Measurements from ENCODE around the gene OLIG2. TPM values are rescaled to one million over a fixed set of nuclear protein-coding genes. Genes with fewer than 3 reads are reported as not detected.

Gene OLIG2
- total RNA-seq, 1 donor from 2014 or later = 21.4 TPM

DNA sequence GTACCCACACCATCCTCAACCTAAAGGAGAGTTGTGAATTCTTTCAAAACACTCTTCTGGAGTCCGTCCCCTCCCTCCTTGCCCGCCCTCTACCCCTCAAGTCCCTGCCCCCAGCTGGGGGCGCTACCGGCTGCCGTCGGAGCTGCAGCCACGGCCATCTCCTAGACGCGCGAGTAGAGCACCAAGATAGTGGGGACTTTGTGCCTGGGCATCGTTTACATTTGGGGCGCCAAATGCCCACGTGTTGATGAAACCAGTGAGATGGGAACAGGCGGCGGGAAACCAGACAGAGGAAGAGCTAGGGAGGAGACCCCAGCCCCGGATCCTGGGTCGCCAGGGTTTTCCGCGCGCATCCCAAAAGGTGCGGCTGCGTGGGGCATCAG lies 638 bp upstream of the OLIG2 start:
- TF ChIP-seq, protein P1, sequence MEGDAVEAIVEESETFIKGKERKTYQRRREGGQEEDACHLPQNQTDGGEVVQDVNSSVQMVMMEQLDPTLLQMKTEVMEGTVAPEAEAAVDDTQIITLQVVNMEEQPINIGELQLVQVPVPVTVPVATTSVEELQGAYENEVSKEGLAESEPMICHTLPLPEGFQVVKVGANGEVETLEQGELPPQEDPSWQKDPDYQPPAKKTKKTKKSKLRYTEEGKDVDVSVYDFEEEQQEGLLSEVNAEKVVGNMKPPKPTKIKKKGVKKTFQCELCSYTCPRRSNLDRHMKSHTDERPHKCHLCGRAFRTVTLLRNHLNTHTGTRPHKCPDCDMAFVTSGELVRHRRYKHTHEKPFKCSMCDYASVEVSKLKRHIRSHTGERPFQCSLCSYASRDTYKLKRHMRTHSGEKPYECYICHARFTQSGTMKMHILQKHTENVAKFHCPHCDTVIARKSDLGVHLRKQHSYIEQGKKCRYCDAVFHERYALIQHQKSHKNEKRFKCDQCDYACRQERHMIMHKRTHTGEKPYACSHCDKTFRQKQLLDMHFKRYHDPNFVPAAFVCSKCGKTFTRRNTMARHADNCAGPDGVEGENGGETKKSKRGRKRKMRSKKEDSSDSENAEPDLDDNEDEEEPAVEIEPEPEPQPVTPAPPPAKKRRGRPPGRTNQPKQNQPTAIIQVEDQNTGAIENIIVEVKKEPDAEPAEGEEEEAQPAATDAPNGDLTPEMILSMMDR (IDR thresholded peaks at IDR 0.05; ENCODE audit: partially characterized antibody, unreplicated experiment) = peak; percentile 49
- Mint-ChIP-seq H3K4me3 (ENCODE audit: unreplicated experiment) (peak overlapping the region; percentile 92), H3K36me3 (ENCODE audit: unreplicated experiment) (no peaks in the 10 kb centered on the region), H3K27ac (ENCODE audit: unreplicated experiment) (no peak overlapping the region), H3K4me1 (ENCODE audit: low read depth, unreplicated experiment) (peaks cover 24% of the 10 kb centered on the region), H3K9me3 (ENCODE audit: unreplicated experiment) (peaks cover 30% of the 10 kb centered on the region), H3K27me3 (ENCODE audit: unreplicated experiment) (peaks cover 32% of the 10 kb centered on the region)
- DNase-seq = peak; percentile 78

DNA sequence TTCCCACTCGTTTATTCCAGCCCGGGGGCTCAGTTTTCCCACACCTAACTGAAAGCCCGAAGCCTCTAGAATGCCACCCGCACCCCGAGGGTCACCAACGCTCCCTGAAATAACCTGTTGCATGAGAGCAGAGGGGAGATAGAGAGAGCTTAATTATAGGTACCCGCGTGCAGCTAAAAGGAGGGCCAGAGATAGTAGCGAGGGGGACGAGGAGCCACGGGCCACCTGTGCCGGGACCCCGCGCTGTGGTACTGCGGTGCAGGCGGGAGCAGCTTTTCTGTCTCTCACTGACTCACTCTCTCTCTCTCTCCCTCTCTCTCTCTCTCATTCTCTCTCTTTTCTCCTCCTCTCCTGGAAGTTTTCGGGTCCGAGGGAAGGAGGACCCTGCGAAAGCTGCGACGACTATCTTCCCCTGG lies 716 bp downstream of the OLIG2 start:
- Mint-ChIP-seq H3K36me3 (ENCODE audit: unreplicated experiment) (no peaks in the 10 kb centered on the region), H3K27me3 (ENCODE audit: unreplicated experiment) (peaks cover 28% of the 10 kb centered on the region), H3K4me3 (ENCODE audit: unreplicated experiment) (peak overlapping the region; percentile 92), H3K9me3 (ENCODE audit: unreplicated experiment) (peaks cover 30% of the 10 kb centered on the region), H3K4me1 (ENCODE audit: low read depth, unreplicated experiment) (peaks cover 24% of the 10 kb centered on the region), H3K27ac (ENCODE audit: unreplicated experiment) (peak overlapping the region; percentile 90)
- TF ChIP-seq, protein P1 (IDR thresholded peaks at IDR 0.05; ENCODE audit: partially characterized antibody, unreplicated experiment) = no peak
- DNase-seq = no peak

DNA sequence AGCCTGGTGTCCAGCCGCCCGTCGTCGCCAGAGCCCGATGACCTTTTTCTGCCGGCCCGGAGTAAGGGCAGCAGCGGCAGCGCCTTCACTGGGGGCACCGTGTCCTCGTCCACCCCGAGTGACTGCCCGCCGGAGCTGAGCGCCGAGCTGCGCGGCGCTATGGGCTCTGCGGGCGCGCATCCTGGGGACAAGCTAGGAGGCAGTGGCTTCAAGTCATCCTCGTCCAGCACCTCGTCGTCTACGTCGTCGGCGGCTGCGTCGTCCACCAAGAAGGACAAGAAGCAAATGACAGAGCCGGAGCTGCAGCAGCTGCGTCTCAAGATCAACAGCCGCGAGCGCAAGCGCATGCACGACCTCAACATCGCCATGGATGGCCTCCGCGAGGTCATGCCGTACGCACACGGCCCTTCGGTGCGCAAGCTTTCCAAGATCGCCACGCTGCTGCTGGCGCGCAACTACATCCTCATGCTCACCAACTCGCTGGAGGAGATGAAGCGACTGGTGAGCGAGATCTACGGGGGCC lies 1.2 kb downstream of the OLIG2 start:
- Mint-ChIP-seq H3K27ac (ENCODE audit: unreplicated experiment) (peak overlapping the region; percentile 90), H3K9me3 (ENCODE audit: unreplicated experiment) (peaks cover 26% of the 10 kb centered on the region), H3K4me3 (ENCODE audit: unreplicated experiment) (peak overlapping the region; percentile 92), H3K27me3 (ENCODE audit: unreplicated experiment) (peaks cover 29% of the 10 kb centered on the region), H3K36me3 (ENCODE audit: unreplicated experiment) (no peaks in the 10 kb centered on the region), H3K4me1 (ENCODE audit: low read depth, unreplicated experiment) (peaks cover 24% of the 10 kb centered on the region)
- TF ChIP-seq, protein P1 (IDR thresholded peaks at IDR 0.05; ENCODE audit: partially characterized antibody, unreplicated experiment) = no peak
- peak; percentile 48 for DNase-seq

DNA sequence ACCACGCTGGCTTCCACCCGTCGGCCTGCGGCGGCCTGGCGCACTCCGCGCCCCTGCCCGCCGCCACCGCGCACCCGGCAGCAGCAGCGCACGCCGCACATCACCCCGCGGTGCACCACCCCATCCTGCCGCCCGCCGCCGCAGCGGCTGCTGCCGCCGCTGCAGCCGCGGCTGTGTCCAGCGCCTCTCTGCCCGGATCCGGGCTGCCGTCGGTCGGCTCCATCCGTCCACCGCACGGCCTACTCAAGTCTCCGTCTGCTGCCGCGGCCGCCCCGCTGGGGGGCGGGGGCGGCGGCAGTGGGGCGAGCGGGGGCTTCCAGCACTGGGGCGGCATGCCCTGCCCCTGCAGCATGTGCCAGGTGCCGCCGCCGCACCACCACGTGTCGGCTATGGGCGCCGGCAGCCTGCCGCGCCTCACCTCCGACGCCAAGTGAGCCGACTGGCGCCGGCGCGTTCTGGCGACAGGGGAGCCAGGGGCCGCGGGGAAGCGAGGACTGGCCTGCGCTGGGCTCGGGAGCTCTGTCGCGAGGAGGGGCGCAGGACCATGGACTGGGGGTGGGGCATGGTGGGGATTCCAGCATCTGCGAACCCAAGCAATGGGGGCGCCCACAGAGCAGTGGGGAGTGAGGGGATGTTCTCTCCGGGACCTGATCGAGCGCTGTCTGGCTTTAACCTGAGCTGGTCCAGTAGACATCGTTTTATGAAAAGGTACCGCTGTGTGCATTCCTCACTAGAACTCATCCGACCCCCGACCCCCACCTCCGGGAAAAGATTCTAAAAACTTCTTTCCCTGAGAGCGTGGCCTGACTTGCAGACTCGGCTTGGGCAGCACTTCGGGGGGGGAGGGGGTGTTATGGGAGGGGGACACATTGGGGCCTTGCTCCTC lies 1.9 kb downstream of the OLIG2 start:
- Mint-ChIP-seq H3K36me3 (ENCODE audit: unreplicated experiment) (no peaks in the 10 kb centered on the region), H3K4me3 (ENCODE audit: unreplicated experiment) (peak overlapping the region; percentile 83), H3K4me1 (ENCODE audit: low read depth, unreplicated experiment) (peaks cover 27% of the 10 kb centered on the region)

More for the DNA sequence above, 1.9 kb downstream of the OLIG2 start:
- no peak overlapping the region for H3K27ac Mint-ChIP-seq (ENCODE audit: unreplicated experiment)
- TF ChIP-seq, protein P1 (IDR thresholded peaks at IDR 0.05; ENCODE audit: partially characterized antibody, unreplicated experiment) = no peak
- H3K9me3 Mint-ChIP-seq (ENCODE audit: unreplicated experiment) = peaks cover 24% of the 10 kb centered on the region
- peak; percentile 41 for DNase-seq
- H3K27me3 Mint-ChIP-seq (ENCODE audit: unreplicated experiment) = peaks cover 34% of the 10 kb centered on the region

All from glutamatergic neuron (in vitro differentiated cells).